Measurements from ENCODE around the gene RTN4.
A peak's percentile ranks its signal among the peaks of the same experiment; 100 is the strongest.
"Not testable (repeated sequence)": the region's sequence is repeated elsewhere in the genome, so short reads cannot be mapped to it uniquely, and the experiment has no call there.

Gene RTN4

GRCh38 chr2:55063226-55063625, 13.0 kb upstream of the RTN4 start:
- H3K4me1 ChIP-seq (ENCODE audit: insufficient read depth, low read length), result no peaks in the 10 kb centered on the region

GRCh38 chr2:55062754-55063153, 12.5 kb upstream of the RTN4 start:
- no peak overlapping the region for H3K9ac ChIP-seq (ENCODE audit: low read length)
- no peaks in the 10 kb centered on the region for H3K36me3 ChIP-seq (ENCODE audit: insufficient read depth, low read length)
- H3K4me1 ChIP-seq (ENCODE audit: insufficient read depth, low read length), result no peaks in the 10 kb centered on the region
- H3K9me3 ChIP-seq (ENCODE audit: low read length), result no peaks in the 10 kb centered on the region
- no peak overlapping the region for H3K27ac ChIP-seq (ENCODE audit: low read depth, low read length)
- H3K4me3 ChIP-seq (ENCODE audit: low read depth in 1 of 2, low read length in 2 of 2), result no peak overlapping the region
- no peaks in the 10 kb centered on the region for H3K27me3 ChIP-seq (ENCODE audit: control insufficient read depth in 1 of 2, insufficient read depth in 2 of 2, low read length in 2 of 2)

More at GRCh38 chr2:55063226-55063625, 13.0 kb upstream of the RTN4 start:
- H3K4me3 ChIP-seq (ENCODE audit: low read depth in 1 of 2, low read length in 2 of 2), result no peak overlapping the region
- H3K27me3 ChIP-seq (ENCODE audit: control insufficient read depth in 1 of 2, insufficient read depth in 2 of 2, low read length in 2 of 2), result no peaks in the 10 kb centered on the region
- H3K9ac ChIP-seq (ENCODE audit: low read length), result no peak overlapping the region
- H3K9me3 ChIP-seq (ENCODE audit: low read length), result no peaks in the 10 kb centered on the region
- no peaks in the 10 kb centered on the region for H3K36me3 ChIP-seq (ENCODE audit: insufficient read depth, low read length)
- no peak overlapping the region for H3K27ac ChIP-seq (ENCODE audit: low read depth, low read length)

DNA sequence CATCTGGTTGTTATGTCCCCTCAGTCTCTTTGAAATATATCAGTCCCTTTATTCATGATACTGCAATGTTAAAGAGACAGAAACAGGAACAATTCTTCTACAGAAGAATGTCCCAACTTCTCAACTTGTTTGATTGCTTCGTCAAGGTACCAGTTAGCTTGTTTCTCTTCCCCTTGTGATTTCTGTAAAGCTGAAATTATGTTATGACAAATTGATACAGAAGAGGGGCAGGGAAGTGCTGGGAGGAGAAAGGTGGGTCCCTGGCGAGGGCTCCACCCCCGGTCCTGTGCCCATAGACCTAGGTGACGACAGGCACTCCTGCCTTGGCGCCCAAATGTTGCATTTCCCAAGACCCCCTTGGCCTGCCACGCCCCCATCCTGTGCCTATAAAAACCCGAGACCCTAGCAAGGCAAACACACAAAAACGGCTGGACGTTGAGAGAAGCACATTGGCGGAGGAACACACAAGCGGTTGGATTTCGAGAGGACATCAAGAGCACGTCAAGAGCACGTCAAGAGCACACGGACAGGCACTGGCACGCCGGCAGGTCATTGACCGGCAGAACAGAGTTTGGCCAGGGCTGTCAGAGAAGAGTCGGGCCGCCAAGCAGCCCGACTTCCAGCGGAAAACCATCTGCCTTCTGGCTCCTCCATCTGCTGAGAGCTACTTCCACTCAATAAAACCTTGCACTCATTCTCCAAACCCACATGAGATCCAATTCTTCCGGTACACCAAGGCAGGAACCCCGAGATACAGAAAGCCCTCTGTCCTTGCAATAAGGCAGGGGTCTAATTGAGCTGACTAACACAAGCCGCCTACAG, 11.5 kb upstream of the RTN4 start:
- Histone ChIP-seq H3K9ac (ENCODE audit: low read length) (no peak overlapping the region), H3K4me3 (ENCODE audit: low read depth in 1 of 2, low read length in 2 of 2) (no peak overlapping the region), H3K36me3 (ENCODE audit: insufficient read depth, low read length) (no peaks in the 10 kb centered on the region), H3K4me1 (ENCODE audit: insufficient read depth, low read length) (no peaks in the 10 kb centered on the region), H3K9me3 (ENCODE audit: low read length) (no peaks in the 10 kb centered on the region), H3K27me3 (ENCODE audit: control insufficient read depth in 1 of 2, insufficient read depth in 2 of 2, low read length in 2 of 2) (no peaks in the 10 kb centered on the region), H3K27ac (ENCODE audit: low read depth, low read length) (no peak overlapping the region)

- Histone ChIP-seq H3K27me3 (ENCODE audit: control insufficient read depth in 1 of 2, insufficient read depth in 2 of 2, low read length in 2 of 2) (no peaks in the 10 kb centered on the region), H3K9ac (ENCODE audit: low read length) (no peak overlapping the region), H3K4me3 (ENCODE audit: low read depth in 1 of 2, low read length in 2 of 2) (no peak overlapping the region), H3K36me3 (ENCODE audit: insufficient read depth, low read length) (no peaks in the 10 kb centered on the region), H3K4me1 (ENCODE audit: insufficient read depth, low read length) (no peaks in the 10 kb centered on the region), H3K27ac (ENCODE audit: low read depth, low read length) (no peak overlapping the region), H3K9me3 (ENCODE audit: low read length) (no peaks in the 10 kb centered on the region)
Measured at GRCh38 chr2:55059793-55060192, 9.5 kb upstream of the RTN4 start.

DNA sequence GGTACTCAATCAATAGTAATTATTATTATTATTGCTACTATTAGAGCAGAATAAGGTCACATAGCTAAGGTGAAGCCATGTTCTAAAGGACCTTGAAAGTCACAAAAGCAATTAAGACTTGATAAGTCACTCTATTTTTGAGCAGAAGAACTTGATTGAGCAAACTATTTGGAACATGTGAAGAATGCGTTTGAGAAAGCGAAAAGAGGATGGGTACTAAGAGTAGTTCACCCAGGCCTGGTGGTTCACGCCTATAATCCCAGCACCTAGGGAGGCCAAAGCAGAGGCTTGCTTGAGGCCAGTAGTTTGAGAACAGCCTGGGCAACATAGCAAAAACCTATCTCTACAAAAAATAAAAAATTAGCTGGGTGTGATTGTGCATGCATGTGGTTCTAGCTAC, 7.2 kb upstream of the RTN4 start:
- Histone ChIP-seq H3K4me1 (ENCODE audit: insufficient read depth, low read length) (peaks cover under 1% of the 10 kb centered on the region), H3K4me3 (ENCODE audit: low read depth in 1 of 2, low read length in 2 of 2) (no peak overlapping the region), H3K27ac (ENCODE audit: low read depth, low read length) (no peak overlapping the region), H3K9ac (ENCODE audit: low read length) (no peak overlapping the region), H3K9me3 (ENCODE audit: low read length) (no peaks in the 10 kb centered on the region), H3K27me3 (ENCODE audit: control insufficient read depth in 1 of 2, insufficient read depth in 2 of 2, low read length in 2 of 2) (no peaks in the 10 kb centered on the region), H3K36me3 (ENCODE audit: insufficient read depth, low read length) (no peaks in the 10 kb centered on the region)

DNA sequence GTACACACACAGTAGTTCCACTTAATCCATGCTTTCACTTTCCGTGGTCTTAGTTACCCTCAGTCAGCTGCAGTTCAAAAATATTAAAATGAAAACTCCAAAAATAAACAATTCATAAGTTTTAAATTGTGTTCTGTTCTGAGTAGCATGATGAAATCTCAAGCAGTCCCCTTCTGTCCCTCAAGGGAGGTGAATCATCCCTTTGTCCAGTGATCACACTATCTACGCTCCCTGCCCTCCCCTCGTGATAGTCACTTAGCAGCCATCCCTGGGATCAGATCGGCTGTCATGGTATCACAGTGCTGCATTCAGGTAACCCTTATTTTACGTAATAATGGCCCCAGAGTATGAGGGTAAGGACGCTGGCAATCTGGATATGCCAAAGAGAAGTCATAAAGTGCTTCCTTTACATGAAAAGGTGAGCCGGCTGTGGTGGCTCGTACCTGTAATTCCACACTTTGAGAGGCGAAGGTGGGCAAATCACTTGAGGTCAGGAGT, 5.8 kb upstream of the RTN4 start:
- no peaks in the 10 kb centered on the region for H3K9me3 ChIP-seq (ENCODE audit: low read length)
- no peaks in the 10 kb centered on the region for H3K27me3 ChIP-seq (ENCODE audit: control insufficient read depth in 1 of 2, insufficient read depth in 2 of 2, low read length in 2 of 2)
- H3K36me3 ChIP-seq (ENCODE audit: insufficient read depth, low read length), result no peaks in the 10 kb centered on the region
- no peak overlapping the region for H3K4me3 ChIP-seq (ENCODE audit: low read depth in 1 of 2, low read length in 2 of 2)
- peaks cover 14% of the 10 kb centered on the region for H3K4me1 ChIP-seq (ENCODE audit: insufficient read depth, low read length)
- no peak overlapping the region for H3K27ac ChIP-seq (ENCODE audit: low read depth, low read length)
- H3K9ac ChIP-seq (ENCODE audit: low read length), result no peak overlapping the region

GRCh38 chr2:55054106-55054875, 4.0 kb upstream of the RTN4 start:
- no peaks in the 10 kb centered on the region for H3K27me3 ChIP-seq (ENCODE audit: control insufficient read depth in 1 of 2, insufficient read depth in 2 of 2, low read length in 2 of 2)
- no peak overlapping the region for H3K4me3 ChIP-seq (ENCODE audit: low read depth in 1 of 2, low read length in 2 of 2)
- H3K36me3 ChIP-seq (ENCODE audit: insufficient read depth, low read length), result no peaks in the 10 kb centered on the region
- H3K9me3 ChIP-seq (ENCODE audit: low read length), result no peaks in the 10 kb centered on the region
- no peak overlapping the region for H3K9ac ChIP-seq (ENCODE audit: low read length)
- peaks cover 14% of the 10 kb centered on the region for H3K4me1 ChIP-seq (ENCODE audit: insufficient read depth, low read length)
- H3K27ac ChIP-seq (ENCODE audit: low read depth, low read length), result no peak overlapping the region

DNA sequence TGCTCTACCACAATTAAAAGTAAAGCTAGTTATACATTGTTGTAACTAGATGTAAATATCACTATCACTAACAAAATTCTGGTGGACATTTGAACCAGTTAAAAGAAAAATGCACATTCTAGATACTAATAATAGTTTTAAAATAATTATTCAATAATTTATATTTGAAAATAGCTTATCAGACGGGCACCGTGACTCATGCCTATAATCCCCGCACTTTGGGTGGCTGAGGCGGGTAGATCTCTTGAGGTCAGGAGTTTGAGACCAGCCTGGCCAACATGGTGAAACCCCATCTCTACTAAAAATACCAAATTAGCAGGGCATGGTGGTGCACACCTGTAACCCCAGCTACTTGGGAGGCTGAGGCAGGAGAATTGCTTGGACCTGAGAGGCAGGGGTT, 3.0 kb upstream of the RTN4 start:
- H3K36me3 ChIP-seq (ENCODE audit: insufficient read depth, low read length); H3K27me3 ChIP-seq (ENCODE audit: control insufficient read depth in 1 of 2, insufficient read depth in 2 of 2, low read length in 2 of 2); H3K9ac ChIP-seq (ENCODE audit: low read length); H3K27ac ChIP-seq (ENCODE audit: low read depth, low read length); H3K4me3 ChIP-seq (ENCODE audit: low read depth in 1 of 2, low read length in 2 of 2); H3K9me3 ChIP-seq (ENCODE audit: low read length): not testable (repeated sequence)
- peaks cover 14% of the 10 kb centered on the region for H3K4me1 ChIP-seq (ENCODE audit: insufficient read depth, low read length)

GRCh38 chr2:55052129-55053061, 2.1 kb upstream of the RTN4 start:
- Histone ChIP-seq H3K9ac (ENCODE audit: low read length) (no peak overlapping the region), H3K4me3 (ENCODE audit: low read depth in 1 of 2, low read length in 2 of 2) (no peak overlapping the region), H3K36me3 (ENCODE audit: insufficient read depth, low read length) (no peaks in the 10 kb centered on the region), H3K4me1 (ENCODE audit: insufficient read depth, low read length) (peaks cover 14% of the 10 kb centered on the region), H3K9me3 (ENCODE audit: low read length) (no peaks in the 10 kb centered on the region), H3K27me3 (ENCODE audit: control insufficient read depth in 1 of 2, insufficient read depth in 2 of 2, low read length in 2 of 2) (no peaks in the 10 kb centered on the region), H3K27ac (ENCODE audit: low read depth, low read length) (no peak overlapping the region)

- peak overlapping the region; percentile 100 for H3K27ac ChIP-seq (ENCODE audit: low read depth, low read length)
- peak overlapping the region; percentile 58 for H3K9ac ChIP-seq (ENCODE audit: low read length)
- H3K27me3 ChIP-seq (ENCODE audit: control insufficient read depth in 1 of 2, insufficient read depth in 2 of 2, low read length in 2 of 2), result no peaks in the 10 kb centered on the region
- peaks cover 22% of the 10 kb centered on the region for H3K4me1 ChIP-seq (ENCODE audit: insufficient read depth, low read length)
- no peaks in the 10 kb centered on the region for H3K36me3 ChIP-seq (ENCODE audit: insufficient read depth, low read length)
- H3K9me3 ChIP-seq (ENCODE audit: low read length), result no peaks in the 10 kb centered on the region
- peak overlapping the region; percentile 55 to 99 for H3K4me3 ChIP-seq (ENCODE audit: low read depth in 1 of 2, low read length in 2 of 2)
Measured at GRCh38 chr2:55051026-55051866, 995 bp upstream of the RTN4 start.
